ENCODE results near the gene HOXB5. TPM values are rescaled to one million over a fixed set of nuclear protein-coding genes. Genes with fewer than 3 reads are reported as not detected.
A peak's percentile ranks its signal among the peaks of the same experiment; 100 is the strongest.

HOXB5 gene
- total and polyA plus RNA-seq, 5 donors from 2014 or later = not detected

DNA sequence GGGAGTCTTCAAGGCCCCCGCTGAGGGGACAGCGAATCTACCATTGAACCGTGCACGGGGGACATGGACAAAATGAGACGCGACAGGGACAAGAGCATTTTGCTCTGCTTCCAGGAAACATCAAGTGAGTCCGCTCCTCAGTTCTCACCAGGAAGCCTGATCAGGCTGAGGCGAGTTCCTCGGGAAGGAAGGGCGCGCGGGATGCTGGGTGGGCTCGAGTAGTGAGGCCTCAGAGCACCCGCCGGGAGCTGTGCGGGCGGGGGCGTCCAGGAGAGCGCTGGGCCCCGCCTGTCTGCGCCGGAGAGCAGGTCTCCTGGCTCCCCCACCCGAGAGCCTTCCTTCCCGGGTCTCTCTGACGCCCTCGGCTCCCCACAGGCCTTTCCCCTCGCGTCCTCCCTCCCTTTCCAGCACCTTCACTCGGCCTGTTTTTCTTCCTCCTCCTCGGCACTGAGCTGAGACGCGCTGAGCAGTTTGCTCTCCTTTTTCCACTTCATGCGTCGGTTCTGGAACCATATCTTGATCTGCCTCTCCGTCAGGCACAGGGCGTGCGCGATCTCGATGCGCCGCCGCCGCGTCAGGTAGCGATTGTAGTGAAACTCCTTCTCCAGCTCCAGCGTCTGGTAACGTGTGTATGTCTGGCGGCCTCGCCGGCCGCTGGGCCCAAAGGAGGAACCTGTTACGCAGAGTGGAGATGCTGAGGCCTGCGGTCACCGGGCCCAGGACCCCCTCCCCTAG is 2.6 kb upstream of the HOXB5 start:
- Mint-ChIP-seq H3K4me1 (peaks cover 8 to 52% (median 36%) of the 10 kb centered on the region in 4 donors), H3K27me3 (peaks cover 88% of the 10 kb centered on the region), H3K27ac (no peak overlapping the region), H3K9me3 (peaks cover 0 to 2% (median 0%) of the 10 kb centered on the region in 7 donors), H3K4me3 (peak overlapping the region; percentile 73 to 91 (median 82)), H3K36me3 (peaks cover 3% of the 10 kb centered on the region)
- H3K27me3 ChIP-seq (ENCODE audit: control insufficient read depth, insufficient read depth, low read length) = peaks cover 53% of the 10 kb centered on the region
- no peaks in the 10 kb centered on the region for H3K9me3 ChIP-seq (ENCODE audit: control insufficient read depth in 2 of 2, low read length in 2 of 2)
- DNase-seq (peak in 1 of 3 donors; percentile 51), ATAC-seq (ENCODE audit: low read depth in 2 of 2) (no peak)
- no peaks in the 10 kb centered on the region for H3K36me3 ChIP-seq (ENCODE audit: control insufficient read depth, insufficient read depth, low read length)
- no peak overlapping the region for H3K4me3 ChIP-seq (ENCODE audit: low read depth, low read length)
- H3K27ac ChIP-seq (ENCODE audit: insufficient read depth, low read length, poor library complexity, severe bottlenecking) = no peak overlapping the region
- peaks cover 44% of the 10 kb centered on the region for H3K4me1 ChIP-seq (ENCODE audit: control insufficient read depth, insufficient read depth, low read length, poor library complexity, severe bottlenecking)

DNA sequence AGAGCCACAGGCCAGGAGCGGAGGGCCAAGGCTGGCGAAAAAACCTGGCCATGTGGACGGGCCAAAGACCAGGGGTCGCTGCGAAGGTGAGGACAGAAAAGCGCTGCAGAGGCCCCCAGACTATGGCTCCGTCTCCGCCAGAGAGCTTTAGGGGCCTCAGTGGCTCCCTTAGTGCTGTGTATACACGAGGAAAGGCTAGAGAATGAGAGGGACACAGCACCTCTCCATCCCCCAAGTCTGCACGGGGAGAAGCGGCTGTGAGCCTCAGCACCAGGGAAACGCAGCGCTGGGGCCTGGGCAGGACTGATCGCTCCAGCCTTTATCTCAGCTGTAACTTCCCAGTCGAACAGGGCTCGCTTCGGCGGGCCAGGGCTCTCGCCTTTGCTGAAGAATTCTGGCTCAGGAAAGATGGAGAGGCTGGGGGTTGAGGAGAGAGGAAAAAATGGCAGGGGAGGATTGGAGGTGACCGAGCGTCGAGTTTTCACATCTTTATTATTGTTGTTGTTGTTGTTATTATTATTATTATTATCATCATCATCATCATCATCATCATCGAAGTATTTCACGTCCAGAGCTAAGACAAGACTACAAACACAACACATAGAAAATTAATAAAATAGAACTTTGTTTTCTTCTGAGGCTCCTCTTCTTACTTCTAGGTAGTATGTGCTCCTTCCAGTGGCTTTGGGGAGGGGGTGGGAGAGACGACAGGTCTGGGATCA is 1.9 kb upstream of the HOXB5 start:
- H3K27ac ChIP-seq (ENCODE audit: insufficient read depth, low read length, poor library complexity, severe bottlenecking) = no peak overlapping the region
- H3K36me3 ChIP-seq (ENCODE audit: control insufficient read depth, insufficient read depth, low read length) = no peaks in the 10 kb centered on the region
- peak overlapping the region in 3 of 4 donors; percentile 6 to 57 (median 42) for H3K4me3 Mint-ChIP-seq
- H3K4me3 ChIP-seq (ENCODE audit: low read depth, low read length) = no peak overlapping the region
- ATAC-seq (ENCODE audit: low read depth in 2 of 2) = no peak
- H3K4me1 Mint-ChIP-seq = peaks cover 8 to 52% (median 36%) of the 10 kb centered on the region in 4 donors
- peaks cover under 1% of the 10 kb centered on the region for H3K36me3 Mint-ChIP-seq
- no peak for DNase-seq
- no peaks in the 10 kb centered on the region for H3K9me3 ChIP-seq (ENCODE audit: control insufficient read depth in 2 of 2, low read length in 2 of 2)
- no peak overlapping the region for H3K27ac Mint-ChIP-seq
- peaks cover 88% of the 10 kb centered on the region for H3K27me3 Mint-ChIP-seq
- no peaks in the 10 kb centered on the region for H3K9me3 Mint-ChIP-seq
- peaks cover 50% of the 10 kb centered on the region for H3K27me3 ChIP-seq (ENCODE audit: control insufficient read depth, insufficient read depth, low read length)
- H3K4me1 ChIP-seq (ENCODE audit: control insufficient read depth, insufficient read depth, low read length, poor library complexity, severe bottlenecking) = peaks cover 44% of the 10 kb centered on the region

DNA sequence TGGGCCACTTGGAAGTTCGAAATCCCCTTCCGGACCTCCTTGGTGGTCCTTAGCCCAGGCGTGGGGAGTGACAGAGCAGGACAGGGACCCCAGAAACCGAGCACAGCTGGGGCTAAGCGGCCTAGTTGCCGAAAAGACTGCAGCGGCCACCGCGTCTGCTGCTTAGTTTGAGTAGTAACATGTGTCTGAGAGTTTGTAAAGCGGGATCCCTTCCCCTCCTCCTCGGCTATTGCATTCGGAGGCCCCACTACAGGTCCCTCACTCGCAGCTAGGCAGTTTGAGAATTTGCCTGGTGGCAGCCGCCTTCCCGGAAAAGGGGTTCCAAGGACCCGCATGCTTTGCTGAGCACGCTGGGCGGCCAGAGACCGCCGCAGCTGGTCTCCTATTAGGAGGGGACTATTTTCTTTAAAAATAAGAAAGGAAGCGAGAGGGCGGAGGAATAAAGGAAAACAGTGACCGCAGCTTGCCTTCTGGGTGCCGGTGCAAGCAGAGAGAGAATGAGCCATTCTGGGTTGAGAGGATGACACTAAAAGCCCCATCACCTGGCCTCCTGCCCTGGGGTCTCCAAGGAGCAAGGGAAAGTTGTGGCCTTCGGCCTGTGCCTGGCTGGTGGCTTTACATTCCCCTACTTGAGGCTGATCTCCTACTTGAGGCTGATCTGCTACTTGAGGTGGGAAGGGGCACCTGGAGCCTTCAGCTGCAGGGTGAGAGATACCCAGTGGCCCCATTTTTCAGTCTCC is 1.1 kb upstream of the HOXB5 start:
- Histone ChIP-seq H3K4me3 (ENCODE audit: low read depth, low read length) (no peak overlapping the region), H3K36me3 (ENCODE audit: control insufficient read depth, insufficient read depth, low read length) (no peaks in the 10 kb centered on the region), H3K4me1 (ENCODE audit: control insufficient read depth, insufficient read depth, low read length, poor library complexity, severe bottlenecking) (peaks cover 44% of the 10 kb centered on the region), H3K27me3 (ENCODE audit: control insufficient read depth, insufficient read depth, low read length) (peaks cover 44% of the 10 kb centered on the region), H3K9me3 (ENCODE audit: control insufficient read depth in 2 of 2, low read length in 2 of 2) (no peaks in the 10 kb centered on the region), H3K27ac (ENCODE audit: insufficient read depth, low read length, poor library complexity, severe bottlenecking) (no peak overlapping the region)
- DNase-seq = no peak
- no peaks in the 10 kb centered on the region for H3K36me3 Mint-ChIP-seq
- H3K27ac Mint-ChIP-seq = no peak overlapping the region
- H3K9me3 Mint-ChIP-seq = no peaks in the 10 kb centered on the region
- no peak for ATAC-seq (ENCODE audit: low read depth in 2 of 2)
- H3K4me3 Mint-ChIP-seq = no peak overlapping the region
- H3K27me3 Mint-ChIP-seq = peaks cover 88% of the 10 kb centered on the region
- peaks cover 8 to 52% (median 37%) of the 10 kb centered on the region in 4 donors for H3K4me1 Mint-ChIP-seq

DNA sequence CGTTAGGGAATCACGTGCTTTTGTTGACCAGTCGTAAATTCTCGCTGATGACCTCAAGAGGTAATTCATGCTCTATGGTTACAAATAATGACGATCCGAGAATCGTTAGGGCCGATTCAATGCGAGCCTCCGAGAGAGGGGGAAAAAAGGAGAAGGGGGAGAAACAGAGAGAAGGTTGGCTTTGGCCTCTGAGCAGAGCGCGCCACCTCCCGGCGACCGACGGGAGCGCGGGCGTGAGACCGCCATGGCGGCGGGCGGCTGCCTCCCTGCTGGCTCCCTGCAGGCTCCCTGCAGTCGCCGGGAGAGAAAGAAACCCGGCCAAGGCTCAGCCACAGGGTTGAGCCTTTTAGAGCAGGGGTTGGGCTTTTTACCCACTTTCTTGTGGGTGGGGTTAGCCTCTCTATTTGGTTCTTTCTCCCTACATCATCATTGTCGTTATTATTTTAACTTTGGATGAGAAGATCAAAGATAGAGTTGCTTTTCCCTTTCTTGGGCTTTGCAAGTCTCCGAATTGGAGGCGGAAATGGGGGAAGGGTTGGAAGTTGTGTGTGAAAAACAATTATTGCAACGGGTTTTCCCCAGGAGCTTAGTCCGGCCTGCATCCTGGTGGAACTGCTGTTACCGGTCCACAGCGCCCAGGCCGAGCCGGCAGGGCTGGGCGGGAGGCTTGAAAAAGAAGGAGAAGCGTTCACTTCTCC is 410 bp upstream of the HOXB5 start:
- H3K4me1 ChIP-seq (ENCODE audit: control insufficient read depth, insufficient read depth, low read length, poor library complexity, severe bottlenecking) = peaks cover 44% of the 10 kb centered on the region
- DNase-seq (peak; percentile 71 to 79 (median 77)), ATAC-seq (ENCODE audit: low read depth in 2 of 2) (peak; percentile 65 to 72)
- Mint-ChIP-seq H3K36me3 (no peaks in the 10 kb centered on the region), H3K27me3 (peaks cover 88% of the 10 kb centered on the region), H3K4me3 (peak overlapping the region; percentile 36 to 86 (median 79)), H3K27ac (no peak overlapping the region), H3K4me1 (peaks cover 8 to 53% (median 37%) of the 10 kb centered on the region in 4 donors), H3K9me3 (no peaks in the 10 kb centered on the region)
- H3K36me3 ChIP-seq (ENCODE audit: control insufficient read depth, insufficient read depth, low read length) = no peaks in the 10 kb centered on the region
- H3K9me3 ChIP-seq (ENCODE audit: control insufficient read depth in 2 of 2, low read length in 2 of 2) = no peaks in the 10 kb centered on the region
- H3K27ac ChIP-seq (ENCODE audit: insufficient read depth, low read length, poor library complexity, severe bottlenecking) = no peak overlapping the region
- peak overlapping the region; percentile 70 for H3K4me3 ChIP-seq (ENCODE audit: low read depth, low read length)
- peaks cover 39% of the 10 kb centered on the region for H3K27me3 ChIP-seq (ENCODE audit: control insufficient read depth, insufficient read depth, low read length)

DNA sequence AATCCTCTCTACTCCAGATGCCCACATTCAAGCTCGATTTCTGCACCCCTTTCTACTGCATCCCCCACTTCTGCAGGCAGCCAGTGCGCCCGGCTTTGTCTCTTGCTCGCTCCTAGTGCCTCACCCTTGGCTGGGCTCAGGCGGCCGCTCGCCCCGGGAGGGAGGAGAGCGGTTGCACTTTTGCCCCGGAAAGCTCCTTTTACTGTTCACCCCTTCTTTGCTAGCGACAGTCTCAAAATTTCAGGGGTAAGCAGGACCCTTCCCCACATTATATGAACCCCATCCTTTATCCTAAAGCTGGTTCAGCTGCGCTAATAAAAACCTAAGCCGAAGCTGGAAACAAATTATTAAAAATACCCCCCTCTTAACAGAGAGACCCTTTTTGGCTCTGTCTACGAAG is 1.0 kb downstream of the HOXB5 start:
- DNase-seq (no peak), ATAC-seq (ENCODE audit: low read depth in 2 of 2) (no peak)
- Mint-ChIP-seq H3K4me1 (peaks cover 4 to 42% (median 27%) of the 10 kb centered on the region in 4 donors), H3K27ac (no peak overlapping the region), H3K36me3 (no peaks in the 10 kb centered on the region), H3K27me3 (peaks cover 88% of the 10 kb centered on the region), H3K9me3 (no peaks in the 10 kb centered on the region), H3K4me3 (peak overlapping the region; percentile 80 to 91 (median 84))
- Histone ChIP-seq H3K27me3 (ENCODE audit: control insufficient read depth, insufficient read depth, low read length) (peaks cover 40% of the 10 kb centered on the region), H3K9me3 (ENCODE audit: control insufficient read depth in 2 of 2, low read length in 2 of 2) (no peaks in the 10 kb centered on the region), H3K27ac (ENCODE audit: insufficient read depth, low read length, poor library complexity, severe bottlenecking) (no peak overlapping the region), H3K36me3 (ENCODE audit: control insufficient read depth, insufficient read depth, low read length) (no peaks in the 10 kb centered on the region), H3K4me1 (ENCODE audit: control insufficient read depth, insufficient read depth, low read length, poor library complexity, severe bottlenecking) (peaks cover 35% of the 10 kb centered on the region), H3K4me3 (ENCODE audit: low read depth, low read length) (no peak overlapping the region)

DNA sequence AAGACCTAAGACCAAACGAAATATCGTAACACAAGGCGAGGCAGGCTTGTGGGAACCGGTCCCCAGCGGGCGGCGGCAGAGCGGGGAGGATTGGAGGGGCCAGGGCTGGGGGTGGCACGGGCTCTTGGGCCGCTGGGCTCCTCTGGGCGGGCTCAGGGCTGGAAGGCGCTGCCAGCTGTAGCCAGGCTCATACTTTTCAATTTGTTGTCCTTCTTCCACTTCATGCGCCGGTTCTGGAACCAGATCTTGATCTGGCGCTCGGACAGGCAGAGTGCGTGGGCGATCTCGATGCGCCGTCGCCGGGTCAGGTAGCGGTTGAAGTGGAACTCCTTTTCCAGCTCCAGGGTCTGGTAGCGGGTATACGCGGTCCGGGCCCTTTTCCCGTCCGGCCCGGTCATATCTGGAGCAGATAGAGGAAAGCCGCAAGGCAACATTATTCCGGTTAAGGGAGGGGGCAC is 1.5 kb downstream of the HOXB5 start:
- Histone ChIP-seq H3K36me3 (ENCODE audit: control insufficient read depth, insufficient read depth, low read length) (no peaks in the 10 kb centered on the region), H3K9me3 (ENCODE audit: control insufficient read depth in 2 of 2, low read length in 2 of 2) (no peaks in the 10 kb centered on the region), H3K4me3 (ENCODE audit: low read depth, low read length) (no peak overlapping the region), H3K27me3 (ENCODE audit: control insufficient read depth, insufficient read depth, low read length) (peaks cover 44% of the 10 kb centered on the region), H3K27ac (ENCODE audit: insufficient read depth, low read length, poor library complexity, severe bottlenecking) (no peak overlapping the region), H3K4me1 (ENCODE audit: control insufficient read depth, insufficient read depth, low read length, poor library complexity, severe bottlenecking) (peaks cover 30% of the 10 kb centered on the region)
- Mint-ChIP-seq H3K9me3 (no peaks in the 10 kb centered on the region), H3K36me3 (no peaks in the 10 kb centered on the region), H3K27ac (no peak overlapping the region), H3K4me1 (peaks cover 4 to 37% (median 24%) of the 10 kb centered on the region in 4 donors), H3K27me3 (peaks cover 88% of the 10 kb centered on the region), H3K4me3 (peak overlapping the region in 2 of 4 donors; percentile 16 to 65)
- no peak for DNase-seq
- ATAC-seq (ENCODE audit: low read depth in 2 of 2) = no peak

All from CD4-positive, CD25-positive, alpha-beta regulatory T cell (primary cell).